Stimulated activated effector memory CD8-positive, alpha-beta T cell treated with anti-CD3 and anti-CD28 coated beads, Interleukin-12 subunit alpha, Interleukin-12 subunit beta, amount 100 ng/mL, for 72 hours (primary cell): ENCODE measurements around the gene EIF2B4.
"Not testable (repeated sequence)": the region's sequence is repeated elsewhere in the genome, so short reads cannot be mapped to it uniquely, and the experiment has no call there.

ENCODE experiments used
- ATAC-seq: fragments of 150-1000 bp; cut with Tn5 transposase; 2 replicates; pipeline ENCODE4 v1.10.0; 2021
- DNase-seq, 2 donors: peaks; one replicate each; pipeline ENCODE4 v3.0.0; 2021 to 2022; ENCODE audit warnings: low spot score in 2 of 2
- H3K27ac Mint-ChIP-seq: one replicate; pipeline ENCODE4 v1.8.0; 2022; ENCODE audit warnings: mild to moderate bottlenecking, mixed read lengths
- H3K36me3 Mint-ChIP-seq: one replicate; pipeline ENCODE4 v1.8.0; 2022; ENCODE audit warnings: mild to moderate bottlenecking, mixed read lengths
- H3K4me1 Mint-ChIP-seq: one replicate; pipeline ENCODE4 v1.8.0; 2022; ENCODE audit warnings: mixed read lengths
- H3K4me3 Mint-ChIP-seq: one replicate; pipeline ENCODE4 v1.8.0; 2022; ENCODE audit warnings: mild to moderate bottlenecking, mixed read lengths
- H3K9me3 Mint-ChIP-seq: one replicate; pipeline ENCODE4 v1.8.0; 2022; ENCODE audit warnings: mixed read lengths

EIF2B4 gene

DNA sequence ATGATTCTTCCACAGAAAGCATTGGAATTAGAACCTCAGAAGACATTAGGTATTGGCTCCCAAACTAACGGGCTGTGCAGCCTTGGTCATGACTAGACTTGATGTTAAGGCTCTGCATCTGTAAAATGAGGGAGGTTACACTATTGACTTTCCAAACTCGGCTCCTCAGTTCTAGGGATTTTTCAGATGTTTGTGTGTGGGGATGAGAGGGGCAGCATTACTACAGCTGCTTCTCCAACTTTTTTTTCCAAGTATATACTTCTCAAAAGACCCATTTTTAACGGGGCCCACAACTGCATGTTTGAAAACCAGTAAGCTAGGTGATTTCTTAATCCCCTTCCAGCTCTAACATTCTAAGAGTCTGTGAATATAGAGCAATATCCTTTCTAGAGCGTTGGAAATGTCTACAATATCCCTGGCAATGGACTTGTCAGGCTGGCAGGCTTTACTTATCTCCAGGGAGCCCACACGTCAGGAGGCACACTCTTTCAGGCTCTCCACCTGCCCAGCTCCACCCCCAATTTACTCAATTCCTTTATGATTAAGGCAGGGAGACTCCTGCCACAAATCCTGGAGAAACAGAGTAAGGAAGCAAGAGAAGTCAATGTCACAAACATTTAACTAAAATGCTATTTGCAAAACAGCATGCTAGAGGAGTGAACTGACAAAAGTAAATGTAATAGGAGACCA is 46.4 kb downstream of the EIF2B4 start:
- Mint-ChIP-seq H3K4me3 (peak overlapping the region; percentile 99), H3K36me3 (peaks cover 33% of the 10 kb centered on the region), H3K9me3 (no peaks in the 10 kb centered on the region), H3K27ac (peak overlapping the region; percentile 99), H3K4me1 (peaks cover 20% of the 10 kb centered on the region)
- DNase-seq (no peak), ATAC-seq (no peak)

DNA sequence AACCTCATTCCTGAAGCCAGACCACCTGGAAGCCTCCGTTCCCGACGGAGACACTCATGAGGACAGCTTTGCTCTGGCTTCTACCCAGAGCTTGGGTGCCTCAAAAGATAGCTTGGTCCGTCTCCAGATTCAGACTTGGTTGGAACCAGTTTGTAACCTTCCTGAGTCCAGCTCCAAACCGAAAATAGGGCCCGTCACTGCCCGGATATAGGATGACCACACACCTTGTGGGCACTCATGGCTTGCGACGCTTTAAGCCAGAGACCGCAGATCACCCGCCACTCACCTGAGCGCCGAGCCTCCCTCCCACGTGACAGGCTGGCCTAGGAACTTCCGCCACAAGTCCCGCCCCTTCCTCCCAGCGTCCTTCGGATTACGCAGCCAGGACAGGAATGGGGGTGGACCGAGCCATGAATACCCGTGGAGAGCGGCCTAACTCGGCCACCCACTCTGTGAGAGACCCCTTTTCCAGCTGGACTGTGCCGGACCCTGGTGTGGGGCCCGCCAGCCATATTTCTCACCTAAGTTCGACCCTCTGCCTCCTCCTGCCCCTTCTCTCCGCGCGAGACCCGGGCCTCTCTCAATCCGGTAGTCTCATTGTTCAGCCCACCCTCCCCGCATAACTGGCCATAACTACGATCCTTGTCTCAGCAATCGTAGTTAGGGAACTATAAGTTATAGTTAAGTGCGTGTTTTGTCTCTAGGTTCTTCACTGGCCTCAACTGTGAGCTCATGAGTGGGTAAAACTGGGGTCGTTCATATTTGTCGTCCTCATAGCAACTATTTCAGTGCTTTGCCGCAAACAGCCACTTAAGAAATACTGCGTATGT is 47.2 kb downstream of the EIF2B4 start, which contains the start of gene MPV17:
Gene MPV17, minus strand, starts transcription at position 332 of the 830 bp plus-strand sequence. CDS start 580 bp downstream, outside the sequence.
- Mint-ChIP-seq H3K36me3 (peaks cover 25% of the 10 kb centered on the region), H3K4me1 (peaks cover 20% of the 10 kb centered on the region), H3K27ac (peak within 1 kb of the TSS; percentile 99), H3K4me3 (peak within 1 kb of the TSS; percentile 99), H3K9me3 (no peaks in the 10 kb centered on the region)
- ATAC-seq: peak; percentile 97
- peak; percentile 63 to 90 for DNase-seq

DNA sequence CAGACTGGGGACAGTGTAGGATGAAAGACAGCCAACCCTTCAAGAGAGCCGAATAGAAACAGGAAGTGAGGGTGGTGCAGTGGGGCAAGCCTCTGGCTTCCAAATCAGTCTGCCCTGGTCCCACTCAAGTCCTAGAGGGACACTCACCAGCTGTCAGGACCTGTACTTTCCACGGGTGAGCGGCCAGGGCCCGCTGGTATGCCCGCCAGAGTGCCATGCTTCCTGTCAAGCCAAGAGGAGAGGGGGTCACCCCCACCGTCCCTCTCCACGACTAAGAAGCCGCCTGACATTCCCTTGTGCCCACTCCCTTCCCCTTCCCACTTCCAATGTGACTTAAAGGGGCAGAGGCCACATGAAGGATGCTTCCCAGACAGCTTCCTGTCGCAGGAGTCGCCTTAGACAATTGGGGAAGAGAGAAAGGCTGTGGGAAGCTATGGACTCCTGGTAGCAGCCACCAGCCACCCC is 47.8 kb downstream of the EIF2B4 start:
- H3K4me1 Mint-ChIP-seq: peaks cover 20% of the 10 kb centered on the region
- peaks cover 19% of the 10 kb centered on the region for H3K36me3 Mint-ChIP-seq
- H3K27ac Mint-ChIP-seq: peak overlapping the region; percentile 99
- ATAC-seq (peak; percentile 38), DNase-seq (peak in 1 of 2 donors; percentile 60)
- peak overlapping the region; percentile 99 for H3K4me3 Mint-ChIP-seq
- H3K9me3 Mint-ChIP-seq: no peaks in the 10 kb centered on the region

DNA sequence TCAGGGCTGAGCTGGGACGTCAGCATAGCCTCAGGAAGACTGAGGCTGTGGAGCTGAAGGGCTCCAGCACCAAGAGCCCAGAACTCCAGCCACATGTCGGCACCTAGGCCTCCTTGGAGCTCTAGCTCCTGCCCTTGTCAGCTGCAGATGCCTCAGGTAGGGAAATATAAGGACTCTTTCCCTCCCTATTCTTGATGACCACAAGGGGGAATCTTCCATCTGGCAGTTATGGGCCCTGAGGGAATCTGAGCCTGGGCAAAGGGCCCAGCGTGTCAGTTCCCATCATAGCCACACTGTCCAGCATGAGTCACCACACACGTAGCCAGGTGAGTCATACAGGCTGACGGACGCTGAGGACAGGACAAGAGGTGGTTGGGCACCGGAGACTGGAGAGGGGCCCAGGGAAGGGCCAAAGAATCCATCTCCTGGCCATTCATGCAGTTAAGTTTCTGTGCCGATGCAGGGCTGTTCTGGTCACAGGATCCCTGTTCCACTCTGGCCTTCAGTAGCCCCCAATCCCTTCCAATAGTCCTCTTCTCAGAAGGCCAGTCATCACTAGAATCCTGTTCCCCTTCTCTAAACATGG is 49.1 kb downstream of the EIF2B4 start:
- H3K9me3 Mint-ChIP-seq: no peaks in the 10 kb centered on the region
- peaks cover 20% of the 10 kb centered on the region for H3K4me1 Mint-ChIP-seq
- DNase-seq: no peak
- H3K27ac Mint-ChIP-seq: no peak overlapping the region
- H3K36me3 Mint-ChIP-seq: peaks cover 6% of the 10 kb centered on the region
- no peak for ATAC-seq
- H3K4me3 Mint-ChIP-seq: peak overlapping the region; percentile 99

- ATAC-seq, H3K36me3 Mint-ChIP-seq, H3K27ac Mint-ChIP-seq: not testable (repeated sequence)
These were observed 50.3 kb downstream of the EIF2B4 start for GRCh38 chr2:27319839-27320238.

GRCh38 chr2:27316655-27317412 is 53.3 kb downstream of the EIF2B4 start:
- Mint-ChIP-seq H3K27ac (no peak overlapping the region), H3K36me3 (no peaks in the 10 kb centered on the region)

More at GRCh38 chr2:27319839-27320238, 50.3 kb downstream of the EIF2B4 start:
- H3K9me3 Mint-ChIP-seq, DNase-seq, H3K4me3 Mint-ChIP-seq: not testable (repeated sequence)
- peaks cover 23% of the 10 kb centered on the region for H3K4me1 Mint-ChIP-seq

GRCh38 chr2:27315122-27315521 is 55.0 kb downstream of the EIF2B4 start:
- ATAC-seq (no peak), DNase-seq (no peak)
- no peaks in the 10 kb centered on the region for H3K9me3 Mint-ChIP-seq
- no peak overlapping the region for H3K27ac Mint-ChIP-seq
- H3K4me1 Mint-ChIP-seq: peaks cover 8% of the 10 kb centered on the region
- H3K4me3 Mint-ChIP-seq: no peak overlapping the region
- H3K36me3 Mint-ChIP-seq: peaks cover 17% of the 10 kb centered on the region

More at GRCh38 chr2:27316655-27317412, 53.3 kb downstream of the EIF2B4 start:
- H3K4me3 Mint-ChIP-seq: no peak overlapping the region
- DNase-seq: no peak
- no peaks in the 10 kb centered on the region for H3K9me3 Mint-ChIP-seq
- no peak for ATAC-seq
- H3K4me1 Mint-ChIP-seq: peaks cover 15% of the 10 kb centered on the region

GRCh38 chr2:27314709-27315108 is 55.4 kb downstream of the EIF2B4 start:
- ATAC-seq (no peak), DNase-seq (no peak)
- no peak overlapping the region for H3K27ac Mint-ChIP-seq
- peaks cover 19% of the 10 kb centered on the region for H3K36me3 Mint-ChIP-seq
- peaks cover 8% of the 10 kb centered on the region for H3K4me1 Mint-ChIP-seq
- no peak overlapping the region for H3K4me3 Mint-ChIP-seq
- H3K9me3 Mint-ChIP-seq: no peaks in the 10 kb centered on the region
